GM18508 (cell line): ENCODE results near the gene ZNF76.
"Not testable (repeated sequence)": the region's sequence is repeated elsewhere in the genome, so short reads cannot be mapped to it uniquely, and the experiment has no call there.

ENCODE experiments used
- ATAC-seq: cut with Tn5 transposase; IDR thresholded peaks from one replicate; pipeline ENCODE4 v1.9.1; 2021; ENCODE audit warnings: moderate number of reproducible peaks; ENCODE audit not compliant: insufficient read depth, unreplicated experiment

The ZNF76 gene

DNA sequence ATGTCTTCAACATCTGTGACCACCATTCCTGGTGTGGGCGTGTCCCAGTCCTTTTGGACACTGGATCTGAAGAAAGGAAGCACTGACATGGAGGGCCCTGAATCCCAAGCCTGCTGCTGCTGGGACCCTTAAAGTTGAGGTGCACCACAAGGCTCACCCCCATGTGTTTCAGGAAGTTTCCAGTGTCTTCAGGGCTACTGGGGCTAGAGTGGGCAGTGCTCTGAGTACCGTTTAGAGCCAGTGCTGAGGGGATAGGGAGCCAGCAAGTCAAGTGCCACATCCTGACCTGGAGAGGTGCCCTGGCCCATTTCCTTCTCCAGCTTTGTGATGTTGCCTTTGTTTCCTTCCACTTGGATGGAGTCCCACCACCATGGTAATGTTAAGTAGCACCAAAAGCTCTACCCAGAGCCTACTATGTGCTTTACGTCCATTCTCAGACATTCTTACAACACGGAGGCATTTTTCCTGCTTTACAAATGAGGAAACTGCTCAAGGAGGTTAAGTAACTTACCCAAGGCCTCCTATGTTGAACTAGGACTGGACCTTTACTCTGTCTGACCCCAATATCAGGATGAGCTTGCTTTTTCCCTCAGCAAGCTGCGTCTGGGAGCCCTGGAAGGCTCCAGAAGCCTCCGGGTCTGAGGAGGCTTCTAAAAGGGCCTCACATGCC lies 37.5 kb downstream of the ZNF76 start:
- ATAC-seq = no peak

DNA sequence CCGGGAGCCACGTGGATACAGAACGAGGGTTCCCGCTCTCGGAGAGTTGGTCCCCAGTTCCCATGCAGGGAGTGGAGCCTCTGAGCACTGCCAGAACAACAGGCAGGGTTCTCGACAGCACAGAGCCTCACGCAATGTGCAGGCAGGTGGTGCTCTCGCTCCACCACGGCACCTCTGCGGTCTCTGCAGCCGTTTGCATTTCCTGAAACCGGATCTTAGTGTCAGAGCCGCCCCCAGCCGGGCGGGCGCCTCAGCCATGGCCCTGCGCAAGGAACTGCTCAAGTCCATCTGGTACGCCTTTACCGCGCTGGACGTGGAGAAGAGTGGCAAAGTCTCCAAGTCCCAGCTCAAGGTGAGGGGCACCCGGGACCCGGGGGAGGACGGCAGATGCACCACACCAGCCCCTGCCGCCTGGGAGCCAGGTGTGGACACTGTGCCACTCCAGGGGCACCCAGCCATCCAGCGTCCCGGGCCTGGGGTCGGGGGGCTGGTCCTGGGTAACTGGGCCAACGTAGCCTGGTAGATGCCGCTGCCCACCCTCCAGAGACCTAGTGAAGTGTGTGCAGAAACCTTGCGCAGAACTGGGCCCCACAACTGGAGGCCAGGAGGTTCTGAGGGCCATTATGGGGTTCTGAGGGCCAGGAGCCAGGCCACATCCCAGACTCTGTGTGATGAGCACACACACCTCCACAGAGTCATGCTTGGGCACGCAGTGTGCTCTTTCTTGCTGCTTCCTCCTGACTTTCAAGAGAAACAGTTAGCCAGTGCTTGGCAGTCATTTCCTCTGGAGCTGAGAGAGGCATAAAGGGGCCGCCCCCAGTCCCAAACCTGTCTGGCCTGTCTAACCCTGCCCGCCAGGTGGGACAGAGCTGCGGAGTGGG lies 38.3 kb downstream of the ZNF76 start, which contains the start of gene DEF6:
TSS of gene DEF6 (plus strand) at position 218 of the 881 bp plus-strand sequence. CDS start at position 257, 39 bp downstream.
- no peak for ATAC-seq

DNA sequence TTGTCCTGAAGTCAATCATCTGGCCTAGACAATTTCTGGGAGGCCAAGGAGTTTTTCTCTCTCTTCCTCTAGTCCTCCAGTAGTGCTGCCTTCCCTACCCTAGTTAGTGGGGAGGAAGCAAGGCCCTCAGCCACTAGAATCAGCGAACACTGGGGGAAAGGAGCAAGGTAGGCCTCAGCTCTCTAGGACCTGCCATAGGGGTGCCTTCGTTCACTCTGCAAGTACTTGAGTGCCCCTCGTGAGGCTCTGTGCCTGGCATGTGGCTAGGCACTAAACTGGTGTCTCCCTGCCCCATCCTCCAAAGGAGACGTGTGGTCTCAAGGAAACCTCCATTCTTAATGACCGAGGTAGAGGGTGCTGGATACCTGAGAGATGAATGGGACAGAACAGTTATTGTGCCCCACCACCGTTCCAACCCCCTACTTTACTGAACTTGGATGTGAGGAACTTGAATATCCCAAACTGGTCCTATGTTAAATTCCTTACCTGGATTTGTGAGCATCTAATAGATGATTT lies 39.1 kb downstream of the ZNF76 start:
- ATAC-seq = no peak

DNA sequence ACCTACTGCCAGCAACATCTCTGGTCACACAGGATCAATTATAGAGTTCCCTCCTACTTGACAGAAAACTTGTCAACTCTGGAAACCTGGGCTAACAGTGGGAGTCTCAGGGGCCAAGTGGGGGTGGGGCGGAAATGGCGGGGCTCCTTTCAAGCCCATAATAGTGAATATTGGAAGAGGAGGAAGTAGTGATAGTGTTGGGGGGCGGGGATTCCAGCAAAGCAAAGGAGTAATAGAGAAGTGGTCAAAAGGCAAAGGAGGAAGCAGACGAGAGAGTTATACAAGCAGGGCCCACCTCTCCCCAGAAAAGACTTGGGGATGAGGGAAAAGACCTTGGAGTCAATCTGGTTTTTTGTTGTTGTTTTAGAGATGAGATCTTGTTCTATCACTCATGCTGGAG lies 40.1 kb downstream of the ZNF76 start:
- ATAC-seq = no peak

DNA sequence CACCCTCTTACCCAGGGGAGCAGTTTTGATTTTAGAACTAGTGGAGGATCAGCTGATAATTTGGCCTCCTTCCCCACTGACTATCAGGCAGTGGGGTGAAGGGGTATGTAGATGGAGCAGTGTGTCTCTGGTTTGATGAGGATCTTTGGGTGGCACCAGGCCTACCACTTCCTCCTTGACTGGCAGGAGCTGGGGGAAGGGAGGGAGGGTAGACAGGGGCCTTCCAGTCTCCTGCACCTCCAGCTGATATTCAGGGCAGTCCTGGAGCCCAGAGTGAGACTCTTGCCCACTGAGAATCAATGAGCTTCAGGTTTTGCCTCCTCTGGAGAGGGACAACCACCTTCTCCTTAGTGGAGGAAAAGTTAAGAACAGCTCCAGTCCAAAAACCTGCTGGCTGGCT lies 41.3 kb downstream of the ZNF76 start:
- no peak for ATAC-seq

DNA sequence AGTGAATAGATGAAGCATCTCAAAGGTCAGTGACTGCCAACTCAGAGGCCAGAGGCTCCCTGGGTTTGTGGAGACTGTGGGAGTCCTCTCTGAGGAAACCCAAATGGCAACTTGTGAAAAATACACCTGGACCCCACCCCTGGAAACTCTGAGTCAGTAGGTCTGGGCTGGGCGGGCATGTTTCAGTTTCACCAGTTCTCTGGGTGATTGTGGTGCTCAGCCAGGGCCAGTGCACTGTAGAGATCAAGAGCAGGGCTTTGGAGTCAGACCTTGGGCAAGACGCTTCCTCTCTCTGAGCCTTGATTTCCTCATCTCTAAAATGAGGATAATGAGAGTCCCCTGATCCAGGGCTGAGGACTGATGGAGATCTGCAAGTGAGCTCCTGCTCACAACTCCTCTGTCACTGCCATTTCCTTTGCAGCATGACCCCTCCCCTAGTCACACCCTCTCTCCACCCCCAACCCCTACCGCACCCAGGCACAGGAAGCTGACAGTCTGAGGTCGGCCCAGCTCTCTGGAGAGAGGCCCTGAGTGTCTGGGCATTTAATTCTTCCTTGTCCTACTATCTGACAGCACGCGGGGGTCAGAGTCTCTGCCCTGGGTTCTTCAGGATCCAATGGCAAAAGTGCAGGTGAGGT lies 43.2 kb downstream of the ZNF76 start:
- ATAC-seq = peak; percentile 46

DNA sequence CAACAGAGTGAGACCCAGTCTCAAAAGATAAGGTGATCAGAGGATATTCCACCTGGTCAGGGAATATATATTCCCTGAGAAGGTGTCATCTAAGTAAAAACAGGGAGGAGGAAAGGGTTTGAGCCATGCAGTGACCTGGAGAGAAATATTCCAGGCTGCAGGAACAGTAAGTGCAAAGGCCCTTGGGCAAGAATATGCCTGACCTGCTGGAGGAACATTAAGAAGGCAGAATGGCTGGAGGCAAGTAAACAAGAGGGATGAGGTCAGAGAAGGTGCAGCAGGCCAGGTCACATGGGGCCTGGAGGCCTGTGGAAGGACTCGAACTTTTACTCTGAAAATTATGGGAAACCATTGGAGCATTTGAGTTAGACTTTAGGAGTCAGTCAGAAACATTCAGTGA lies 44.8 kb downstream of the ZNF76 start:
- ATAC-seq = no peak

DNA sequence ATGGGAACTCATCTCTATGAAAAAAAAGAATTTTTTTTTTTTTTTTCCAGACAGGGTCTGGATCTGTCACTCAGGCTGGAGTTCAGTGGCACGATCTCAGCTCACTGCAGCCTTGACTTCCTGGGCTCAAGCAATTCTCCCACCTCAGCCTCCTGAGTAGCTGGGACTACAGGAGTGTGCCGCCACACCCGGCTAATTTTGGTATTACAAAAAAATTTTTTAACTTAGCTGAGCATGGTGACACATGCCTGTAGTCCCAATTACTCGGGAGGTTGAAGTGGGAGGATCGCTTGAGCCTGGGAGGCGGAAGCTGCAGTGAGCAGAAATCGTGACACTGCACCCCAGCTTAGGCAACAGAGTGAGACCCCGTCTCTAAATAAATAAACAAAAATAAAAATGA lies 45.6 kb downstream of the ZNF76 start:
- ATAC-seq = no peak

DNA sequence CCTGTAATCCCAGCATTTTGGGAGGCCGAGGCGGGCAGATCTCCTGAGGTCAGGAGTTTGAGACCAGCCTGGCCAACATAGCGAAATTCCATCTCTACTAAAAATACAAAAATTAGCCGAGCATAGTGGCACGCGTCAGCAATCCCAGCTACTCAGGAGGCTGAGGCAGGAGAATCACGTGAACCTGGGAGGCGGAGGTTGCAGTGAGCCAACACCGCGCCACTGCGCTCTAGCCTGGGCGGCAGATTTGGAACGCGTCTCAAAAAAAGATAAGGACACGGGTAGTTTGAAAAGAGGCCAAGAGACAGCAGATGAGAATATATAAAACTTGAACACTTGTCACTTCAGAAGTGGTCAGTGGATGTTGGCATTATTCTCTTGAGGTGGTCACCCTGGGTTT lies 47.6 kb downstream of the ZNF76 start:
- ATAC-seq = not testable (repeated sequence)

DNA sequence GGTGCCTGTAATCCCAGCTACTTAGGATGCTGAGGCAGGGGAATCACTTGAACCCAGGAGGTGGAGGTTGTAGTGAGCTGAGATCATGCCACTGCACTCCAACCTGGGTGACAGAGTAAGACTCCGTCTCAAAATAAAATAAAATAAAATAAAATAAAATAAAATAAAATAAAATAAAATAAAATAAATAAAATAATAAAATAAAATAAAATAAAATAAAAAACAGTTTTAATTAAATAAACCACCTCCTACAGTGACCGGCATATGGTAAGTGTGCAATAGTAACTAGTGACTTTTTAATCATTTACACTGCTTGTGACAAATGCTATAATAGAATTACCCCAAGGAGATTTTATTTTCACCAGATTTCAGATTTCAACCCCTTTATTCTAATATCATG lies 49.0 kb downstream of the ZNF76 start:
- ATAC-seq = not testable (repeated sequence)

DNA sequence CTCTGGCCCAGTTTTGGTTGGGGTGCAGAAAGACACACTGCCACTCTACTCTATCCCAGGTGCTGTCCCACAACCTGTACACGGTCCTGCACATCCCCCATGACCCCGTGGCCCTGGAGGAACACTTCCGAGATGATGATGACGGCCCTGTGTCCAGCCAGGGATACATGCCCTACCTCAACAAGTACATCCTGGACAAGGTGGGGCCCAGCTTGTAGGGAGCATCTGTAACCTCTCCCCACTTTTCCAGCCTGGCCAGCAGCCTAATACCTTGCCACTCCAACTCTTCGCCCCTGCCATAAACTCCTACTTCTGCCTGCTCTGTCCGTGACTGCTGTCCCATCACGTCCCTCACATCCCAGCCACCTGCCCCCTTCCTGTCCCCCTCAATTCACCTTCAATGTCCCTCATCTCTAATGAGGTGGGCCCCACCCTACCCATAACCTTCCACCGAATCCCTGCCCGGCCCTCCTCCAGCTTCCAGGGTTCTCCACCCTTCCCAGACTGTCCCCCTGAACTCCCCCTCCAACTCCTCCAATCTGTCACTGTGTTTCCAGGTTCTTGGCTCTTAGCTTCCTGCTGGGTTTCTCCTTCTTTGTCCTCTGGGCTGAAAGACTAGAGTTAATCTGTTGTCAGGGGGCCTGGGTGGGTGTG lies 50.2 kb downstream of the ZNF76 start:
- no peak for ATAC-seq

DNA sequence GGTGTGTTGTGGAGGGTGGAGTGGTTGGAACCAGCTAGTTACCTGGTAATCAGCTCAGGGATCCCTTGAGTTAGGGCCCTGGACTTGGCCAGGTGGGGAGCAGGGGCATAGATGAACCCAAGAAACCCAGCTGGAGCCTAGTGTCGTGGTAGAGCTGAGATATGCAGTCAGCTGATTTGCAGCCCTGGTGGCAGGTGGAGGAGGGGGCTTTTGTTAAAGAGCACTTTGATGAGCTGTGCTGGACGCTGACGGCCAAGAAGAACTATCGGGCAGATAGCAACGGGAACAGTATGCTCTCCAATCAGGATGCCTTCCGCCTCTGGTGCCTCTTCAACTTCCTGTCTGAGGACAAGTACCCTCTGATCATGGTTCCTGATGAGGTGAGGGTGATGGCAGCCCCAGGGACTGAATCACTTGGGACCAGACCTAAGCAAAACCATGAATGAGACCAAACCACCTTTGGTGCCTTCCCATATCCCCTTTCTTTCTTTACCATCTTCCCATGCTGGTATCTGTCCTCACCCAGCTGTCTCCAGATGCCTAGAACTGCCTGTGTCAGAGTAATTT lies 50.8 kb downstream of the ZNF76 start:
- no peak for ATAC-seq

DNA sequence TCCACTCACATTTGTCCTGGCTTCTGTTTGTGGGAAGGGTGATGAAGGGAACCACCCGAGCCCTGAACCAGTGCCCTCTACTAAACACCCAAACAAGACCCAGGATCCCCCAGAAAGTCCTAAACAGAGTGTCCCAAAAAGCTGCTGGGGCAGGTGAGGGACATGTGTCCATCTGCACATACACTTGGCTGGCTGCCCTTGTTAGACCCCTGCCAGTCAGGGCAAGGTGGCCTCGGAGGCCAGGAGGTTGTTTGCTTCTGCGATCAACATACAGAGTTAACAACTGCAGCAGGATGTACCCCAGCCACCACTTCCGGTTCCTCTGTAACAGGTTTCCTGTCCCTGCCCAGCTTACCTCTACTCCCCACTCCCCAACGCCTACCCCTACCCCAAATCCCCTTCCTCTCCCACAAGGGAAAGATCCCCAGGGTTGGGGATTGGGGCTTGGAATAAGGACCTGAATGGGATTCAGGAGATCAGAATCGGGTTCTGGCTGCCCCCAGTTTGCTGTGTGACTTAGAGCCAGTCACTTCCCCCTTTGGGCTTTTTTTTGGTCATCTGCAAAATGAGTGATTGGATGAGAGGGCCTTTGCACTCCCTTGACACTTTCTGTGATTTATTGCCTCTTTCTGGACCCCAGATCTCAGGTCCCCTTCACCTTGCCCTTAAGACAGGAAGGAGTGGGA lies 52.0 kb downstream of the ZNF76 start:
- no peak for ATAC-seq

DNA sequence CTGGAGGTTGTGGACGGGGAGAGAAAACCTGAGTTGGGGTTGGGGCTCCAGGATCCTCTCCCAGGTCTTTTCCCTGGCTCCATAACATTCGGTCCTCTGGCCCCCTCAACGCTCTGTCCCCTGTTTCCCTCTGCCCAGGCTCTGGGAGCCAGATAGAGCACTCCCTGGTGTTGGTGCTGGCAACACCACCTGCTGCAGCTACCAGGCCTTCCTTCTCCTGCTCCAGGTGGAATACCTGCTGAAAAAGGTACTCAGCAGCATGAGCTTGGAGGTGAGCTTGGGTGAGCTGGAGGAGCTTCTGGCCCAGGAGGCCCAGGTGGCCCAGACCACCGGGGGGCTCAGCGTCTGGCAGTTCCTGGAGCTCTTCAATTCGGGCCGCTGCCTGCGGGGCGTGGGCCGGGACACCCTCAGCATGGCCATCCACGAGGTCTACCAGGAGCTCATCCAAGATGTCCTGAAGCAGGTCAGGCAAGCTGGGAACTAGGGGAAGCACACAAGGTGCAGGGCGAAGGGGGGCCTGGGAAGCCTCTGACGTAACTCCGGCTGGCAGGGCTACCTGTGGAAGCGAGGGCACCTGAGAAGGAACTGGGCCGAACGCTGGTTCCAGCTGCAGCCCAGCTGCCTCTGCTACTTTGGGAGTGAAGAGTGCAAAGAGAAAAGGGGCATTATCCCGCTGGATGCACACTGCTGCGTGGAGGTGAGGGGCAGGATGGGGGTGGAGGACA lies 52.7 kb downstream of the ZNF76 start:
- ATAC-seq = no peak

DNA sequence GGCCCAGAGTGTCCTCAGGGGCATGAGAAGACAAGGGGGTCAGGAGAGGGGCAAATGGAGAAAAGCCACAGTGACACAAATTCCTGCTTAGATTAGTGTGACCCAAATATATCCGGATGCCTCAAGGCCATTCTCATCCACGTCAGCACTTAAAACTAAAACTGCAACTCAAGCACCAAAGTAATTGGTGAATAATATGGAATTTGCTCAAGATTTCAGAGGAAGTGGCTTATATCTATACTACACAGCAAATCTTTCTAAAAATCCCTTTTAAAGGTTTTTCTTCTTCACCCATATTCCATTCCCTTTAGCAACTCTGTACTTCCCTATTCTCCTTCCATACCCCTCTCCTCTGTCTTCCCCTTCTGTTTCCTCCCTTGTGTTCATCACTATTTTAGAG lies 53.3 kb downstream of the ZNF76 start:
- no peak for ATAC-seq

DNA sequence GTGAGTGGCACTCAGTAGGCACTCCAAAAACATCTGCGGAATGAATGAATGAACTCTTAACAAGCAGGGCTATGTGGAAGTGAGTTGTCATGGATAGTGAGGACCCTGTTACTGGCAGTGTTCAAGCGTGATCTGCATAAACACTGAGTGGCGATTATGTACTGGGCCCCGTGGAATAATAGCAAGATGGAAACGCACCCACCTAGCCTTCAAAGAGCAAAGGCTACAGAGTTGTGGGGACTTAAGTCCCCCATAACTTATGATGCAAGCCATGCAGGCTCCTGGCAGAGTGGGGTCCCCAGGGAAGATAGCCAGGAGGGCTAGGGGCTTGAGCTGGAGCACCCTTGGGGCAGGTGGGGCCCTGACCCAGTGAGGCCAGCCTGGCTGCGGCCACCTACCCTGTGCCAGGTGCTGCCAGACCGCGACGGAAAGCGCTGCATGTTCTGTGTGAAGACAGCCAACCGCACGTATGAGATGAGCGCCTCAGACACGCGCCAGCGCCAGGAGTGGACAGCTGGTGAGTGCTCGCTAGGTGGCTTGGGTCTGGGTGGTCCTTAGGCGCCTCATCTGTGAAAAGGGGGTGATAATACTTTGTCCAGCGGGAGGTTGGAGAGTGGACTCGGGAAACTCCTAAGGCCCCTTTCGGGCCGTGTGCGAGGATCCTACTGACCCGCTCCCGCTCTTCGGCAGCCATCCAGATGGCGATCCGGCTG lies 58.1 kb downstream of the ZNF76 start:
- no peak for ATAC-seq

DNA sequence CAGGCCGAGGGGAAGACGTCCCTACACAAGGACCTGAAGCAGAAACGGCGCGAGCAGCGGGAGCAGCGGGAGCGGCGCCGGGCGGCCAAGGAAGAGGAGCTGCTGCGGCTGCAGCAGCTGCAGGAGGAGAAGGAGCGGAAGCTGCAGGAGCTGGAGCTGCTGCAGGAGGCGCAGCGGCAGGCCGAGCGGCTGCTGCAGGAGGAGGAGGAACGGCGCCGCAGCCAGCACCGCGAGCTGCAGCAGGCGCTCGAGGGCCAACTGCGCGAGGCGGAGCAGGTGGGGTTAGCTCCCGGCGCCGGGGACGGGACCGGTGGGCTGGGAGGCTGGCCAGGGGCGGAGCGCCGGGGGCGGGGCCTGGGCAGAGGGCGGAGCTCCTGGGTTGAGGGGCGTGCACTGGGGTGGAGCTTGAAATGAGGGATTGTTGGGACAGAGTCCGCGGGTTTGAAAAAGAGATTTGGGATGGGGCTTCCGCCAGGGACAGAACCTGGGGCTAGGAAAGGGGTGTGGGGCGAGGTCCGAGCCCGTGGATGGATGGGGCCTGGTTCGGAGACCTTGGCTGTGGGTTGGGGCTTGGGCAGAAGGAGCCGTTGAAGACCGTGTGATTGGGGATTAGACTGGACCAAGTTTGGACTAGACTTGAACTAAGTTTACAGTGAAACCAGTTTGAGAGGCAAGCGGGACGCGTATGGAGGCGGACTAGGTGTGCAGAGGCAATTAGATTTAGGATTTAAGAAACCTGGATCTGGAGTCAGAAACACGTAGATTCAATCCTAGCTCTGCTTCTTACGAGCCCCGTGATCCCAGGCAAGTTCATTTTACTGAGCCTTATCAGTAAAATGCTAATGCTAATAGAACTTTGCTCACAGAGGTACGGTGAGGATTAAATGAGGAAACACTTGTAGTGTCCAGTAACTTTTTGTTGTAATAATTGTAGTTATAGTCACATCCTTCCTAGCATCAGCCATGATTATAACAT lies 58.9 kb downstream of the ZNF76 start:
- no peak for ATAC-seq
